Keratinocyte (primary cell): ENCODE results near the gene RBM17. TPM values are rescaled to one million over a fixed set of nuclear protein-coding genes. Genes with fewer than 3 reads are reported as not detected.

Experiments used
- DNase-seq: peaks from one replicate; pipeline ENCODE4 v3.0.0-alpha.2; 2011; ENCODE audit warnings: low read depth, missing footprints, low spot score
- FAIRE-seq: peaks from 2 replicates; lab custom pipeline; 2011; peaks lifted over from hg19 to GRCh38; lab: Jason Lieb, UNC
- H2AFZ ChIP-seq: 2 replicates; pipeline ENCODE4 v1.6.0; 2012; ENCODE audit warnings: low read length, control low read depth, inconsistent platforms; ENCODE audit not compliant: control insufficient read depth
- H3K27ac ChIP-seq: 2 replicates; pipeline ENCODE4 v1.5.1; 2011; ENCODE audit warnings: low read length; ENCODE audit not compliant: control insufficient read depth, insufficient read depth
- H3K27me3 ChIP-seq: 3 replicates; pipeline ENCODE4 v1.6.0; 2011; ENCODE audit warnings: low read length; ENCODE audit not compliant: control insufficient read depth, insufficient read depth; ENCODE audit errors: extremely low read depth
- H3K36me3 ChIP-seq, 2 experiments: 2 replicates in 1 of 2; 3 replicates in 1 of 2; pipeline ENCODE4 v1.5.1; 2011; ENCODE audit warnings: low read length in 2 of 2, mild to moderate bottlenecking in 1 of 2; ENCODE audit not compliant: control insufficient read depth in 2 of 2, insufficient read depth in 2 of 2; ENCODE audit errors: extremely low read depth in 1 of 2
- H3K4me1 ChIP-seq: 3 replicates; pipeline ENCODE4 v1.5.1; 2011; ENCODE audit warnings: low read length; ENCODE audit not compliant: control insufficient read depth, insufficient read depth; ENCODE audit errors: extremely low read depth
- H3K4me2 ChIP-seq: 3 replicates; pipeline ENCODE4 v1.6.0; 2011; ENCODE audit warnings: low read depth, low read length; ENCODE audit not compliant: control insufficient read depth, insufficient read depth; ENCODE audit errors: extremely low read depth
- H3K4me3 ChIP-seq, 3 experiments: fragments of 200-600 bp in 1 of 3; sonication (generic) in 1 of 3; 2 replicates in 2 of 3; 3 replicates in 1 of 3; pipeline ENCODE4 v1.5.1; 2011 to 2016; ENCODE audit warnings: low read length in 3 of 3, mild to moderate bottlenecking in 3 of 3, control low read depth in 2 of 3, inconsistent platforms in 1 of 3, low read depth in 1 of 3, mixed read lengths in 1 of 3, mixed run types in 1 of 3, moderate library complexity in 1 of 3; ENCODE audit not compliant: control insufficient read depth in 2 of 3, insufficient read depth in 2 of 3; ENCODE audit errors: extremely low read depth in 1 of 3
- H3K79me2 ChIP-seq: 2 replicates; pipeline ENCODE4 v1.6.0; 2012; ENCODE audit warnings: low read length; ENCODE audit not compliant: control insufficient read depth, insufficient read depth
- H3K9ac ChIP-seq: 3 replicates; pipeline ENCODE4 v1.6.0; 2011; ENCODE audit warnings: low read length; ENCODE audit not compliant: control insufficient read depth, insufficient read depth; ENCODE audit errors: extremely low read depth
- H3K9me1 ChIP-seq: 3 replicates; pipeline ENCODE4 v1.6.0; 2011; ENCODE audit warnings: low read length; ENCODE audit not compliant: control insufficient read depth, insufficient read depth; ENCODE audit errors: extremely low read depth
- H3K9me3 ChIP-seq: 2 replicates; pipeline ENCODE4 v1.5.1; 2012; ENCODE audit warnings: low read depth, low read length; ENCODE audit not compliant: control insufficient read depth
- H4K20me1 ChIP-seq: 3 replicates; pipeline ENCODE4 v1.6.0; 2011; ENCODE audit warnings: low read length; ENCODE audit not compliant: control insufficient read depth, insufficient read depth; ENCODE audit errors: extremely low read depth
- EZH2 ChIP-seq: IDR thresholded peaks from one replicate; pipeline ENCODE4 v1.6.1; 2012; ENCODE audit warnings: inconsistent platforms, mild to moderate bottlenecking, low read length, moderate library complexity
- dilution Hi-C: fragments of 300-500 bp; cut with MboI; formaldehyde crosslinking; loops from one replicate; pipeline ENCODE4 v1.7.0; 2020; ENCODE audit warnings: low sequenced_read_pairs; ENCODE audit not compliant: extremely low pct_ligation_motif_present
- polyA plus RNA-seq, 5 experiments: library from polyadenylated mRNA; depleted of rRNA in 3 of 5; stranded (reverse) in 3 of 5; stranded (forward) in 1 of 5; unstranded in 1 of 5; fragments of >200 nt; gene quantifications; 1 replicate in 1 of 5; 2 replicates in 3 of 5; 3 replicates in 1 of 5; pipeline versions ENCODE4 v1.2.1 to v1.2.3, GENCODE V29; 2011 to 2012; ENCODE audit warnings: missing spikeins in 2 of 5, low read depth in 1 of 5, low replicate concordance in 1 of 5
- TF ChIP-seq, protein P1 (sequence below), 3 experiments: IDR thresholded peaks in 1 of 3; conservative IDR thresholded peaks in 1 of 3; optimal IDR thresholded peaks in 1 of 3; 2 replicates in 2 of 3; 3 replicates in 1 of 3; pipeline versions ENCODE3 to v1.5.1; 2011; ENCODE audit warnings: low read length in 3 of 3, mild to moderate bottlenecking in 3 of 3, moderate library complexity in 2 of 3, control low read depth in 1 of 3, inconsistent platforms in 1 of 3; ENCODE audit not compliant: insufficient read depth in 2 of 3; ENCODE audit errors: extremely low read depth in 1 of 3

Gene RBM17
- polyA plus RNA-seq, 1 donor (not counting 4 experiments of a cell fraction or from before 2014, with no cell fraction given) = 54.8 TPM

DNA sequence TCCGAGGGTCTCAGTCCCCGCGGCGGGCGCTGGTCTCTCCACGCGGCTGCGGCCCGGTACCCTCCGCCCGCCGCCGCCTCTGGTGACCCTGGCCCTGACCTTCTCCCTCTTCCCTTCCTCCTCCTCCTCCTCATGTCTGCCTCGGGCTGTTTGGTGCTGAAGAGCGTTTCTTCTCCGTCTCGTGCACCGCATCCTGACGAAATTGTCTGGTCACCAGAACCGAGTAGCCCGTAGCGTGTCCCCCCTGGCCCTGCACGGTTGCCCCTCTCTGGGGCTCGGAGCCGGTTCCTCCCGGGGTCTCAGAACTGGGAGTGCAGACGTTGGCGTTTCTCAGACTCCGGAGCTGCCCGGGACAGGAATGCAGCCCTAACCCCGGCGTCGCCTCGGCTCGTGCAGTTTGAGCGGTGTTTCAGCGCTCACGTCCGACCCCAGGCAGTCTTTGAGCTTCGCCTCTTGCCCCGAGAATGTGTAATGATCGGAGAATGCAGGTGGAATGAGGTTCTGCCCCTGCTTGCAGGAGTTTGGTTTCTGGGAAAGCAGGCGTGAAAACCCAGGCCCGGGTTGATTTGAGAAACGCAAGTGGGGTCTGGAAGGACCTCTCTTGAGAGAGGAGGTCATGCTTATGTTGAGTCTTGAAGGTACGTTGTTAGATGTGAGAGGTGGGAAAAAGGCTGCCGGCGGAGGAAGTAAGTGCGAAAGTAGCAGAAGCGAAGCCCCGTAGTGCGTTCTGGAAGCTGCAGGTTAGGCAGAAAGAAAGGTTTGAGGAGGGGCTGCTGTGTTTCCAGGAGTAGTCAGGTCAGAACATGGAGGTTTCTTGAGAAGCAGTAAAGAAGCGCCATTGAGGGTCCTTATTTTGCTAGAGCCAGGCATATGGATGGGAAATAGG, 743 bp downstream of the RBM17 start:
- no peaks in the 10 kb centered on the region for H3K27me3 ChIP-seq
- H3K4me3 ChIP-seq = peak overlapping the region; percentile 80 to 84 (median 84)
- peak; percentile 32 for FAIRE-seq
- dilution Hi-C loops = loop anchor here (25.0 kb wide), 1 partner anchor 127 kb away; no protein-coding TSS in a partner anchor
- TF ChIP-seq, protein P1, sequence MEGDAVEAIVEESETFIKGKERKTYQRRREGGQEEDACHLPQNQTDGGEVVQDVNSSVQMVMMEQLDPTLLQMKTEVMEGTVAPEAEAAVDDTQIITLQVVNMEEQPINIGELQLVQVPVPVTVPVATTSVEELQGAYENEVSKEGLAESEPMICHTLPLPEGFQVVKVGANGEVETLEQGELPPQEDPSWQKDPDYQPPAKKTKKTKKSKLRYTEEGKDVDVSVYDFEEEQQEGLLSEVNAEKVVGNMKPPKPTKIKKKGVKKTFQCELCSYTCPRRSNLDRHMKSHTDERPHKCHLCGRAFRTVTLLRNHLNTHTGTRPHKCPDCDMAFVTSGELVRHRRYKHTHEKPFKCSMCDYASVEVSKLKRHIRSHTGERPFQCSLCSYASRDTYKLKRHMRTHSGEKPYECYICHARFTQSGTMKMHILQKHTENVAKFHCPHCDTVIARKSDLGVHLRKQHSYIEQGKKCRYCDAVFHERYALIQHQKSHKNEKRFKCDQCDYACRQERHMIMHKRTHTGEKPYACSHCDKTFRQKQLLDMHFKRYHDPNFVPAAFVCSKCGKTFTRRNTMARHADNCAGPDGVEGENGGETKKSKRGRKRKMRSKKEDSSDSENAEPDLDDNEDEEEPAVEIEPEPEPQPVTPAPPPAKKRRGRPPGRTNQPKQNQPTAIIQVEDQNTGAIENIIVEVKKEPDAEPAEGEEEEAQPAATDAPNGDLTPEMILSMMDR (optimal IDR thresholded peaks at IDR 0.05 in 1 of 3, IDR thresholded peaks at IDR 0.05 in 1 of 3, conservative IDR thresholded peaks at IDR 0.05 in 1 of 3; ENCODE audit: extremely low read depth in 1 of 3, insufficient read depth in 2 of 3, low read length in 3 of 3) = no peak
- no peak for TF ChIP-seq EZH2
- H3K27ac ChIP-seq = peak overlapping the region; percentile 83
- H3K9me3 ChIP-seq = no peaks in the 10 kb centered on the region
- H2AFZ ChIP-seq = peak overlapping the region; percentile 27
- H4K20me1 ChIP-seq = peaks cover 9% of the 10 kb centered on the region
- H3K9me1 ChIP-seq = no peaks in the 10 kb centered on the region
- H3K36me3 ChIP-seq = no peaks in the 10 kb centered on the region
- peak overlapping the region; percentile 92 for H3K9ac ChIP-seq
- H3K4me2 ChIP-seq = peak overlapping the region; percentile 96
- H3K4me1 ChIP-seq = peaks cover 17% of the 10 kb centered on the region
- DNase-seq = peak; percentile 25
- peaks cover 57% of the 10 kb centered on the region for H3K79me2 ChIP-seq

DNA sequence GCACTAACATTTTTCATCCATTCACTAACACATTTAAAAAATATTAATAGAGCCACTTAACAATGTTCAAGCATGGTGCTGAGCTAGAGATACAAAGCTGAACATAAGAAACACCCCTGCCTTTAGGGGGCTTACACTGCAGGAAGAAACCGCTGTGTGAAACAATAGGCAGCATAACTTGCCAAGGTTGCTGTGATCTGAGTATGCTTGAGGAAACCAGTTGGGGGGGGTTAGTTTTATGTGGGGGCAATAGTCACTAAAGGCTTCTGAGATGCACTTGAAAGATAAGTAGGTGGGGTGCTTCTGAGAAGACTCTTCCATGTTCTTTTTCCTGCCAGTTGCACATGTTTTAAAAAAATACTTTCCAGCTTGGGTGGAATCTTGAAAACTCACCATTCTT, 2.8 kb downstream of the RBM17 start:
- Histone ChIP-seq H3K36me3 (peaks cover 0 to 2% of the 10 kb centered on the region in 2 experiments), H4K20me1 (peaks cover 24% of the 10 kb centered on the region), H3K4me2 (peak overlapping the region; percentile 42), H3K9me1 (no peaks in the 10 kb centered on the region), H2AFZ (no peak overlapping the region), H3K4me3 (peak overlapping the region in 1 of 3 experiments; percentile 9), H3K4me1 (peaks cover 17% of the 10 kb centered on the region), H3K79me2 (peaks cover 77% of the 10 kb centered on the region), H3K9me3 (no peaks in the 10 kb centered on the region), H3K27ac (no peak overlapping the region), H3K9ac (no peak overlapping the region), H3K27me3 (no peaks in the 10 kb centered on the region)
- dilution Hi-C loops = loop anchor here (25.0 kb wide), 1 partner anchor 129 kb away; no protein-coding TSS in a partner anchor
- DNase-seq (no peak), FAIRE-seq (no peak)
- no peak for TF ChIP-seq EZH2
- TF ChIP-seq, protein P1 (optimal IDR thresholded peaks at IDR 0.05 in 1 of 3, IDR thresholded peaks at IDR 0.05 in 1 of 3, conservative IDR thresholded peaks at IDR 0.05 in 1 of 3; ENCODE audit: extremely low read depth in 1 of 3, insufficient read depth in 2 of 3, low read length in 3 of 3) = no peak
